GM23338 (cell line): Measurements from ENCODE around the gene SLC38A9.

Experiments
- EZH2 ChIP-seq: fragments of 200-600 bp; sonication (generic); IDR thresholded peaks from one replicate; pipeline ENCODE4 v1.8.0; 2017; ENCODE audit warnings: antibody characterized with exemption, mild to moderate bottlenecking, low read depth; ENCODE audit not compliant: unreplicated experiment
- TF ChIP-seq, protein P1 (sequence below): IDR thresholded peaks from one replicate; pipeline ENCODE4 v1.6.1; 2018; ENCODE audit warnings: antibody characterized with exemption; ENCODE audit not compliant: unreplicated experiment
- TF ChIP-seq, protein P2 (sequence below), 2 experiments: fragments of 200-600 bp in 1 of 2; sonication (generic) in 1 of 2; conservative IDR thresholded peaks; 2 replicates each; pipeline versions ENCODE4 v1.5.1 to v1.6.1; 2016 to 2017; ENCODE audit warnings: antibody characterized with exemption in 2 of 2, low read depth in 2 of 2, mild to moderate bottlenecking in 2 of 2, moderate library complexity in 1 of 2

DNA sequence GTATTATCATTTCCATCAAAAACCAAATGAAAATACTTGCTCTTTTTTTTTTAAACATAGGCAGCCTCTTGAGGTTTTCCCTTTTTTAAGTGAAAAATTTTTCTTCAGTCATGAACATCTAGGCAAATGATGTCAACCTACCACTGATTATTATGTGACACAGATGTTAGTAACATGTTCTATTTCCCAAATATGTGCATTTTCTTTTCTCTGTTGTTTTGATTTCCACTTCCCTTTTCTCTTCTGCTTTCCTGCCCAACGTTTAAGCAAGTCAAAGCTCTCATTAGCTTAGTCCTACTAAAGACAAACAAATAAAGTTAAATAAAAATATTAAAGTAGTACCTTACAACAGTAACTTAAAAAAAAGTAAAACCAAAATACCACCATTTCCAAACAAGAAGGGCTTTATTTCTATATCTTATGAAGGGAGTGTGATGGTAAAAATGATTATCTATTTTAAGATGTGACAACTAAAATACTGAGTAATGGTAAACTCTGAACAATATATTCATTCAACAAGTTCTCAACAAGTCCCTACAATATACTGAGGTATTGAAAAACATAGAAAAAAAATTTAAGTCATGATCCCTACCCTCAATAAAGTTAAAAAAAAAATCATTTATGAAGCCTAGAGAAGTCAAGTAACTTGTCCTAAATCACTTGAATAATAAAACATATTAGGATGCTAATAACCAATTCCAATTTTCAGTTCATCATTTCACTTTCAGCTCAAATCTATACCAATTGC lies 9.4 kb downstream of the SLC38A9 start:
- TF ChIP-seq EZH2: no peak
- TF ChIP-seq, protein P1, sequence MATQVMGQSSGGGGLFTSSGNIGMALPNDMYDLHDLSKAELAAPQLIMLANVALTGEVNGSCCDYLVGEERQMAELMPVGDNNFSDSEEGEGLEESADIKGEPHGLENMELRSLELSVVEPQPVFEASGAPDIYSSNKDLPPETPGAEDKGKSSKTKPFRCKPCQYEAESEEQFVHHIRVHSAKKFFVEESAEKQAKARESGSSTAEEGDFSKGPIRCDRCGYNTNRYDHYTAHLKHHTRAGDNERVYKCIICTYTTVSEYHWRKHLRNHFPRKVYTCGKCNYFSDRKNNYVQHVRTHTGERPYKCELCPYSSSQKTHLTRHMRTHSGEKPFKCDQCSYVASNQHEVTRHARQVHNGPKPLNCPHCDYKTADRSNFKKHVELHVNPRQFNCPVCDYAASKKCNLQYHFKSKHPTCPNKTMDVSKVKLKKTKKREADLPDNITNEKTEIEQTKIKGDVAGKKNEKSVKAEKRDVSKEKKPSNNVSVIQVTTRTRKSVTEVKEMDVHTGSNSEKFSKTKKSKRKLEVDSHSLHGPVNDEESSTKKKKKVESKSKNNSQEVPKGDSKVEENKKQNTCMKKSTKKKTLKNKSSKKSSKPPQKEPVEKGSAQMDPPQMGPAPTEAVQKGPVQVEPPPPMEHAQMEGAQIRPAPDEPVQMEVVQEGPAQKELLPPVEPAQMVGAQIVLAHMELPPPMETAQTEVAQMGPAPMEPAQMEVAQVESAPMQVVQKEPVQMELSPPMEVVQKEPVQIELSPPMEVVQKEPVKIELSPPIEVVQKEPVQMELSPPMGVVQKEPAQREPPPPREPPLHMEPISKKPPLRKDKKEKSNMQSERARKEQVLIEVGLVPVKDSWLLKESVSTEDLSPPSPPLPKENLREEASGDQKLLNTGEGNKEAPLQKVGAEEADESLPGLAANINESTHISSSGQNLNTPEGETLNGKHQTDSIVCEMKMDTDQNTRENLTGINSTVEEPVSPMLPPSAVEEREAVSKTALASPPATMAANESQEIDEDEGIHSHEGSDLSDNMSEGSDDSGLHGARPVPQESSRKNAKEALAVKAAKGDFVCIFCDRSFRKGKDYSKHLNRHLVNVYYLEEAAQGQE: no peak
- TF ChIP-seq, protein P2, sequence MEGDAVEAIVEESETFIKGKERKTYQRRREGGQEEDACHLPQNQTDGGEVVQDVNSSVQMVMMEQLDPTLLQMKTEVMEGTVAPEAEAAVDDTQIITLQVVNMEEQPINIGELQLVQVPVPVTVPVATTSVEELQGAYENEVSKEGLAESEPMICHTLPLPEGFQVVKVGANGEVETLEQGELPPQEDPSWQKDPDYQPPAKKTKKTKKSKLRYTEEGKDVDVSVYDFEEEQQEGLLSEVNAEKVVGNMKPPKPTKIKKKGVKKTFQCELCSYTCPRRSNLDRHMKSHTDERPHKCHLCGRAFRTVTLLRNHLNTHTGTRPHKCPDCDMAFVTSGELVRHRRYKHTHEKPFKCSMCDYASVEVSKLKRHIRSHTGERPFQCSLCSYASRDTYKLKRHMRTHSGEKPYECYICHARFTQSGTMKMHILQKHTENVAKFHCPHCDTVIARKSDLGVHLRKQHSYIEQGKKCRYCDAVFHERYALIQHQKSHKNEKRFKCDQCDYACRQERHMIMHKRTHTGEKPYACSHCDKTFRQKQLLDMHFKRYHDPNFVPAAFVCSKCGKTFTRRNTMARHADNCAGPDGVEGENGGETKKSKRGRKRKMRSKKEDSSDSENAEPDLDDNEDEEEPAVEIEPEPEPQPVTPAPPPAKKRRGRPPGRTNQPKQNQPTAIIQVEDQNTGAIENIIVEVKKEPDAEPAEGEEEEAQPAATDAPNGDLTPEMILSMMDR (conservative IDR thresholded peaks at IDR 0.05; ENCODE audit: low read depth in 2 of 2): no peak
